ENCODE data around the gene MYRFL. TPM values are rescaled to one million over a fixed set of nuclear protein-coding genes. Genes with fewer than 3 reads are reported as not detected.

Gene MYRFL
- total RNA-seq = not detected in 2 replicates

DNA sequence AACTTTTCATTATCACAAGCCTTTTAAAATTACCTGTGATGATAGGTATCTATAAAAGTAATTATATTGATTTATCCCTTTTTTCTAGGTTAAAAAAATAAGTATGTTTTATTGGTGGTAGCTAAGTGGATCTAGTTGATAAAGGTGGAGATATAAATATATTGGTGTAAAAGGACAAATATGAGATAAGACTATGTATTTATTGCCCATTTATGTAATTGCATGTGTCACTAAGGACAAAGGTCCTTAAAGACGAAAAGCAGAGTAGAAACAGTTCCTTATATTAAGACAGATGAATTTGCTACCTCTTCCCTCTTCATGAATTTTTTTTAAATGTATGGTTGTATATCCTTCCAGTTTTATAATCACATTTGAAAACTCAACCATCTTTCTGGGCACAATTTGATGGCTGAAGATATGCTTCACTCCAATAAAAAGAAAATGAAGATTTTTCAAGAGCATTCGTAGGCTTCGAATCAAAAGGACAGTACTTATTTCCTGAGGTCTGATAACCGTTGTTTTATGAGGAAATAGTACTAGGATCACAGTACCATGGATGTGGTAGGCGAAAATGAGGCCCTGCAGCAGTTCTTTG, at the start of gene MYRFL:
TSS of gene MYRFL (plus strand) at position 262 of the 595 bp plus-strand sequence. CDS start at position 553, 291 bp downstream.

Other genes starting within 250 kb of the MYRFL start
- 220 and 228 TPM in 2 replicates for gene CCT2, start 239.8 kb upstream of the MYRFL start, total RNA-seq
- not detected in 2 replicates for gene LRRC10, start 214.3 kb upstream of the MYRFL start, total RNA-seq
- gene BEST3, start 125.9 kb upstream of the MYRFL start, total RNA-seq = not detected in 2 replicates
- 3.1 and 4.4 TPM in 2 replicates for gene RAB3IP, start 86.4 kb upstream of the MYRFL start, total RNA-seq